ENCODE data around the gene PARD3. TPM values are rescaled to one million over a fixed set of nuclear protein-coding genes. Genes with fewer than 3 reads are reported as not detected.
"Not testable (repeated sequence)": the region's sequence is repeated elsewhere in the genome, so short reads cannot be mapped to it uniquely, and the experiment has no call there.

PARD3 gene
- total RNA-seq, 1 donor = 42.1 TPM

- DNase-seq (ENCODE audit: low read depth) = peak; percentile 61
- peak overlapping the region; percentile 31 for H3K4me3 ChIP-seq (ENCODE audit: low read depth, low read length)
- TF ChIP-seq CTCF (IDR thresholded peaks at IDR 0.05; ENCODE audit: insufficient read depth, low read length) = no peak
Observed at GRCh38 chr10:34854147-34854601, 39.1 kb upstream of the PARD3 start.

GRCh38 chr10:34853357-34853756 lies 38.3 kb upstream of the PARD3 start:
- no peak for TF ChIP-seq CTCF (IDR thresholded peaks at IDR 0.05; ENCODE audit: insufficient read depth, low read length)
- DNase-seq (ENCODE audit: low read depth) = no peak
- H3K4me3 ChIP-seq (ENCODE audit: low read depth, low read length) = no peak overlapping the region

- DNase-seq (ENCODE audit: low read depth) = no peak
- no peak overlapping the region for H3K4me3 ChIP-seq (ENCODE audit: low read depth, low read length)
- no peak for TF ChIP-seq CTCF (IDR thresholded peaks at IDR 0.05; ENCODE audit: insufficient read depth, low read length)
Observed at GRCh38 chr10:34850558-34850957, 35.5 kb upstream of the PARD3 start.

GRCh38 chr10:34850036-34850435 lies 34.9 kb upstream of the PARD3 start:
- H3K4me3 ChIP-seq (ENCODE audit: low read depth, low read length) = no peak overlapping the region
- no peak for DNase-seq (ENCODE audit: low read depth)
- TF ChIP-seq CTCF (IDR thresholded peaks at IDR 0.05; ENCODE audit: insufficient read depth, low read length) = no peak

GRCh38 chr10:34845070-34845469 lies 30.0 kb upstream of the PARD3 start:
- no peak for DNase-seq (ENCODE audit: low read depth)
- no peak for TF ChIP-seq CTCF (IDR thresholded peaks at IDR 0.05; ENCODE audit: insufficient read depth, low read length)
- no peak overlapping the region for H3K4me3 ChIP-seq (ENCODE audit: low read depth, low read length)

- no peak for DNase-seq (ENCODE audit: low read depth)
- TF ChIP-seq CTCF (IDR thresholded peaks at IDR 0.05; ENCODE audit: insufficient read depth, low read length) = no peak
- no peak overlapping the region for H3K4me3 ChIP-seq (ENCODE audit: low read depth, low read length)
Observed at GRCh38 chr10:34844448-34844847, 29.4 kb upstream of the PARD3 start.

- DNase-seq (ENCODE audit: low read depth); H3K4me3 ChIP-seq (ENCODE audit: low read depth, low read length): not testable (repeated sequence)
Observed at GRCh38 chr10:34843470-34843869, 28.4 kb upstream of the PARD3 start.
